ENCODE results near the gene FAM180A.
"Not testable (repeated sequence)": the region's sequence is repeated elsewhere in the genome, so short reads cannot be mapped to it uniquely, and the experiment has no call there.

Gene FAM180A

GRCh38 chr7:135748770-135749169 is at the start of gene FAM180A:
TSS of gene FAM180A (minus strand) at chr7:135748813. CDS start at chr7:135748580, 233 bp downstream.
- DNase-seq (ENCODE audit: low read depth in 2 of 2), result no peak

GRCh38 chr7:135798095-135798494 is 49.5 kb upstream of the FAM180A start:
- no peak for DNase-seq (ENCODE audit: low read depth in 2 of 2)

- no peak for DNase-seq (ENCODE audit: low read depth in 2 of 2)
These were observed 47.4 kb upstream of the FAM180A start for GRCh38 chr7:135795846-135796570.

GRCh38 chr7:135793841-135794240 is 45.2 kb upstream of the FAM180A start:
- no peak for DNase-seq (ENCODE audit: low read depth in 2 of 2)

- DNase-seq (ENCODE audit: low read depth in 2 of 2), result no peak
These were observed 44.3 kb upstream of the FAM180A start for GRCh38 chr7:135792866-135793265.

- no peak for DNase-seq (ENCODE audit: low read depth in 2 of 2)
These were observed 43.7 kb upstream of the FAM180A start for GRCh38 chr7:135792363-135792668.

GRCh38 chr7:135791543-135792362 is 43.1 kb upstream of the FAM180A start:
- DNase-seq (ENCODE audit: low read depth in 2 of 2), result no peak

GRCh38 chr7:135790371-135790977 is 41.9 kb upstream of the FAM180A start:
- no peak for DNase-seq (ENCODE audit: low read depth in 2 of 2)

GRCh38 chr7:135789956-135790355 is 41.3 kb upstream of the FAM180A start:
- DNase-seq (ENCODE audit: low read depth in 2 of 2), result no peak

GRCh38 chr7:135789431-135789830 is 40.8 kb upstream of the FAM180A start:
- no peak for DNase-seq (ENCODE audit: low read depth in 2 of 2)

GRCh38 chr7:135786911-135787310 is 38.3 kb upstream of the FAM180A start:
- no peak for DNase-seq (ENCODE audit: low read depth in 2 of 2)

GRCh38 chr7:135785065-135785464 is 36.5 kb upstream of the FAM180A start:
- no peak for DNase-seq (ENCODE audit: low read depth in 2 of 2)

GRCh38 chr7:135784013-135784412 is 35.4 kb upstream of the FAM180A start:
- no peak for DNase-seq (ENCODE audit: low read depth in 2 of 2)

- no peak for DNase-seq (ENCODE audit: low read depth in 2 of 2)
These were observed 34.2 kb upstream of the FAM180A start for GRCh38 chr7:135782801-135783200.

GRCh38 chr7:135782377-135782776 is 33.8 kb upstream of the FAM180A start:
- DNase-seq (ENCODE audit: low read depth in 2 of 2), result no peak

GRCh38 chr7:135777626-135778398 is 29.2 kb upstream of the FAM180A start:
- no peak for DNase-seq (ENCODE audit: low read depth in 2 of 2)

GRCh38 chr7:135775915-135776314 is 27.3 kb upstream of the FAM180A start:
- not testable (repeated sequence) for DNase-seq (ENCODE audit: low read depth in 2 of 2)

- no peak for DNase-seq (ENCODE audit: low read depth in 2 of 2)
These were observed 26.6 kb upstream of the FAM180A start for GRCh38 chr7:135775230-135775629.

- DNase-seq (ENCODE audit: low read depth in 2 of 2), result no peak
These were observed 25.7 kb upstream of the FAM180A start for GRCh38 chr7:135774284-135774683.

GRCh38 chr7:135773464-135773863 is 24.9 kb upstream of the FAM180A start:
- DNase-seq (ENCODE audit: low read depth in 2 of 2), result no peak

- DNase-seq (ENCODE audit: low read depth in 2 of 2), result no peak
These were observed 24.1 kb upstream of the FAM180A start for GRCh38 chr7:135772639-135773222.

Measured in stimulated activated CD8-positive, alpha-beta memory T cell treated with anti-CD3 and anti-CD28 coated beads, Interleukin-15, amount 100 ng/mL, for 48 hours (primary cell).